Neural progenitor cell (in vitro differentiated cells): ENCODE data around the gene IREB2. TPM values are rescaled to one million over a fixed set of nuclear protein-coding genes. Genes with fewer than 3 reads are reported as not detected.

ENCODE experiments used
- DNase-seq: peaks from one replicate; pipeline ENCODE4 v3.0.0-alpha.2; 2016; ENCODE audit warnings: low spot score
- H2AFZ ChIP-seq: fragments of 200-600 bp; sonication (generic); replicated peaks from 2 replicates; pipeline ENCODE4 v1.6.1; 2016; ENCODE audit warnings: antibody characterized with exemption
- H3F3A ChIP-seq: fragments of 200-600 bp; sonication (generic); 2 replicates; pipeline ENCODE4 v1.6.1; 2016; ENCODE audit warnings: antibody characterized with exemption, low read depth
- H3K27ac ChIP-seq: fragments of 200-600 bp; sonication (generic); 2 replicates; pipeline ENCODE4 v1.5.1; 2016; ENCODE audit warnings: mild to moderate bottlenecking
- H3K27me3 ChIP-seq: fragments of 200-600 bp; sonication (generic); 2 replicates; pipeline ENCODE4 v1.6.1; 2016; ENCODE audit warnings: mild to moderate bottlenecking, moderate library complexity
- H3K36me3 ChIP-seq: fragments of 200-600 bp; sonication (generic); 2 replicates; pipeline ENCODE4 v1.5.1; 2016
- H3K4me1 ChIP-seq: fragments of 200-600 bp; sonication (generic); 2 replicates; pipeline ENCODE4 v1.6.1; 2016; ENCODE audit warnings: mixed run types
- H3K4me2 ChIP-seq: fragments of 200-600 bp; sonication (generic); 2 replicates; pipeline ENCODE4 v1.6.1; 2016
- H3K4me3 ChIP-seq: fragments of 200-600 bp; sonication (generic); 2 replicates; pipeline ENCODE4 v1.5.1; 2016
- H3K79me2 ChIP-seq: fragments of 200-600 bp; sonication (generic); 2 replicates; pipeline ENCODE4 v1.6.1; 2016; ENCODE audit warnings: low read depth
- H3K9ac ChIP-seq: fragments of 200-600 bp; sonication (generic); 2 replicates; pipeline ENCODE4 v1.6.1; 2016
- H3K9me3 ChIP-seq: fragments of 200-600 bp; sonication (generic); 2 replicates; pipeline ENCODE4 v1.5.1; 2016; ENCODE audit warnings: low read depth
- H4K20me1 ChIP-seq: fragments of 200-600 bp; sonication (generic); 2 replicates; pipeline ENCODE4 v1.6.1; 2016; ENCODE audit warnings: low read depth
- H3K27ac Mint-ChIP-seq: 3 replicates; pipeline ENCODE4 v1.8.0; 2021; ENCODE audit warnings: mixed read lengths
- H3K27me3 Mint-ChIP-seq: 2 replicates; pipeline ENCODE4 v1.8.0; 2022; ENCODE audit warnings: low read depth, mild to moderate bottlenecking, inconsistent platforms, moderate library complexity, mixed read lengths; ENCODE audit not compliant: insufficient read depth
- H3K36me3 Mint-ChIP-seq: 3 replicates; pipeline ENCODE4 v1.8.0; 2021; ENCODE audit warnings: mixed read lengths
- H3K4me1 Mint-ChIP-seq: 3 replicates; pipeline ENCODE4 v1.8.0; 2021; ENCODE audit warnings: mixed read lengths
- H3K4me3 Mint-ChIP-seq: 3 replicates; pipeline ENCODE4 v1.8.0; 2021; ENCODE audit warnings: mild to moderate bottlenecking, moderate library complexity, mixed read lengths
- H3K9me3 Mint-ChIP-seq: 3 replicates; pipeline ENCODE4 v1.8.0; 2020; ENCODE audit warnings: mixed read lengths
- EZH2 ChIP-seq: fragments of 200-600 bp; sonication (generic); IDR thresholded peaks from 2 replicates; pipeline ENCODE4 v1.6.1; 2017; ENCODE audit warnings: antibody characterized with exemption, mild to moderate bottlenecking, moderate library complexity
- EZH2phosphoT487 ChIP-seq: fragments of 200-600 bp; sonication (generic); IDR thresholded peaks from 2 replicates; pipeline ENCODE4 v1.6.1; 2017; ENCODE audit warnings: antibody characterized with exemption
- total RNA-seq: library from RNA; depleted of rRNA; stranded (reverse); fragments of >200 nt; gene quantifications from 2 replicates; pipeline ENCODE4 v1.2.3, GENCODE V29; 2015; ENCODE audit warnings: low replicate concordance
- TF ChIP-seq, protein P1 (sequence below): fragments of 200-600 bp; sonication (generic); IDR thresholded peaks from 2 replicates; pipeline ENCODE4 v1.5.1; 2017; ENCODE audit warnings: antibody characterized with exemption, mild to moderate bottlenecking

Gene IREB2
- total RNA-seq, 1 donor from 2014 or later = 87.7 TPM

DNA sequence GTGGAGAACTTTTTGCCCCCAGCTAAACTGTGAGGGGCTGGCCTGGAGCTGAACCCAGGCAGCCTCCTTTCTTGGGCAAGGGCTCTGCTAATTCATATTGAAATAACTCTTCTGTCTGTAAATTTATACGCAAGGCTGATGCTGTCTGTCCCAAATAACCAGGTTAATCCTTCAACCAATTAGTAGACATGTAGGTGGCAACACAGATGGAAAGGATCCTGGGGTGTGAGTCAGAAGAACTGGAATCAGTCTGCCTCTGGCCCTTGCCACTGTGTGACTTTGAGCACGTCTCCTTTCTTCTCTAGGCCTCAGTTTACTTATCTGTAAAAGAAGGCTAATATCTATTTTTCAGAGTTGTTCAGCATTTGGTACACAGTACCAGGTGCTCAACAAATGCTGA is 48.3 kb upstream of the IREB2 start:
- no peak overlapping the region for H3K4me3 ChIP-seq
- H3K4me3 Mint-ChIP-seq = no peak overlapping the region
- H3K36me3 ChIP-seq = no peaks in the 10 kb centered on the region
- peak overlapping the region; percentile 55 for H3K27ac Mint-ChIP-seq
- H3K4me1 Mint-ChIP-seq = peaks cover 34% of the 10 kb centered on the region
- no peaks in the 10 kb centered on the region for H3K79me2 ChIP-seq
- H3K9ac ChIP-seq = no peak overlapping the region
- H3K27me3 ChIP-seq = no peaks in the 10 kb centered on the region
- TF ChIP-seq EZH2 (no peak), EZH2phosphoT487 (no peak)
- TF ChIP-seq, protein P1, sequence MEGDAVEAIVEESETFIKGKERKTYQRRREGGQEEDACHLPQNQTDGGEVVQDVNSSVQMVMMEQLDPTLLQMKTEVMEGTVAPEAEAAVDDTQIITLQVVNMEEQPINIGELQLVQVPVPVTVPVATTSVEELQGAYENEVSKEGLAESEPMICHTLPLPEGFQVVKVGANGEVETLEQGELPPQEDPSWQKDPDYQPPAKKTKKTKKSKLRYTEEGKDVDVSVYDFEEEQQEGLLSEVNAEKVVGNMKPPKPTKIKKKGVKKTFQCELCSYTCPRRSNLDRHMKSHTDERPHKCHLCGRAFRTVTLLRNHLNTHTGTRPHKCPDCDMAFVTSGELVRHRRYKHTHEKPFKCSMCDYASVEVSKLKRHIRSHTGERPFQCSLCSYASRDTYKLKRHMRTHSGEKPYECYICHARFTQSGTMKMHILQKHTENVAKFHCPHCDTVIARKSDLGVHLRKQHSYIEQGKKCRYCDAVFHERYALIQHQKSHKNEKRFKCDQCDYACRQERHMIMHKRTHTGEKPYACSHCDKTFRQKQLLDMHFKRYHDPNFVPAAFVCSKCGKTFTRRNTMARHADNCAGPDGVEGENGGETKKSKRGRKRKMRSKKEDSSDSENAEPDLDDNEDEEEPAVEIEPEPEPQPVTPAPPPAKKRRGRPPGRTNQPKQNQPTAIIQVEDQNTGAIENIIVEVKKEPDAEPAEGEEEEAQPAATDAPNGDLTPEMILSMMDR = no peak
- H3K27ac ChIP-seq = no peak overlapping the region
- DNase-seq = no peak
- H3K4me2 ChIP-seq = no peak overlapping the region
- peaks cover 14% of the 10 kb centered on the region for H3K27me3 Mint-ChIP-seq
- peaks cover 26% of the 10 kb centered on the region for H3F3A ChIP-seq
- peak overlapping the region; percentile 73 for H2AFZ ChIP-seq
- H4K20me1 ChIP-seq = no peaks in the 10 kb centered on the region
- H3K4me1 ChIP-seq = peaks cover 38% of the 10 kb centered on the region
- no peaks in the 10 kb centered on the region for H3K9me3 ChIP-seq
- no peaks in the 10 kb centered on the region for H3K9me3 Mint-ChIP-seq
- no peaks in the 10 kb centered on the region for H3K36me3 Mint-ChIP-seq

DNA sequence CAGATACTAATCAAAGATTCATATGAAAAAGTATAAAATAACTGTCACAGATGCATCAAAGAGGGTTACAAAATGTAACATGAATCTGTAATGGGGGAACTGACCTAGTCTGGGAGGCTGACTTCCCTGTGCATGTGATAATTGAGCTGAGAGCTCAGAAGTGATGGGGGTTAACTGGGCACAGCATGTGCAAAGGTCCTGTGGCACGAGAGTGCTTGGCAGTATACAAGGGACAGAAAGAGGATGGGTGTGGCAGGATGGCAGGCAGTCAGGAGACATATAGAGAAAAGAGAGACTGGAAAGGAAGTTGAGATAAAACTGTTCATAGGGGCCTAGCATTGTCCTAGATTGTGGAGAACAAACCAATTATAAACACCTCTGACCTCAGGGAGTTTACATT is 47.8 kb upstream of the IREB2 start:
- Mint-ChIP-seq H3K9me3 (no peaks in the 10 kb centered on the region), H3K4me1 (peaks cover 39% of the 10 kb centered on the region), H3K27ac (no peak overlapping the region), H3K27me3 (peaks cover 14% of the 10 kb centered on the region), H3K4me3 (no peak overlapping the region), H3K36me3 (no peaks in the 10 kb centered on the region)
- Histone ChIP-seq H3F3A (peaks cover 29% of the 10 kb centered on the region), H3K27me3 (no peaks in the 10 kb centered on the region), H3K27ac (no peak overlapping the region), H3K36me3 (no peaks in the 10 kb centered on the region), H4K20me1 (no peaks in the 10 kb centered on the region), H3K4me2 (no peak overlapping the region), H3K4me3 (no peak overlapping the region), H3K4me1 (peaks cover 39% of the 10 kb centered on the region), H2AFZ (no peak overlapping the region), H3K9ac (no peak overlapping the region), H3K9me3 (no peaks in the 10 kb centered on the region), H3K79me2 (no peaks in the 10 kb centered on the region)
- TF ChIP-seq EZH2 = no peak
- no peak for TF ChIP-seq EZH2phosphoT487
- TF ChIP-seq, protein P1 = no peak
- no peak for DNase-seq

DNA sequence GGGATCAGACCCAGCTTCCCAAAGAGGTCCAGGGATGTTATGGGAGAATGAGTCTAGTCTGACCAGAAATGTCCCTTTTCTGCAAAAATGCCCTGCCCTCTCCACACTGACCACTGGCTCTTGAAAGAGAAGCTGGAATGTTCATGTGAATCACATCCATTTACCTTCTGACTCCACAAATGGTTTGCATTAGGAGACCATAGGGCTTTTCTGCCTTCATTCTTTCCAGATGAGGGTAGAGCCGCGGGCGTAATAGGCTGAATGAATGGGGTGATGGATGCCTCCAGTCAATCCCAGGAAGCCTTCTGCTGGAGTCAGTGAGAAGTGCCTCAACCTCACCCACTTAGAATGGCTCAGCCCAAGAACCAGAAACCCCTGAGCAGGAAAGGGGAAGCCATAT is 47.2 kb upstream of the IREB2 start:
- TF ChIP-seq, protein P1 = no peak
- no peak for TF ChIP-seq EZH2phosphoT487
- no peak for TF ChIP-seq EZH2
- no peaks in the 10 kb centered on the region for H4K20me1 ChIP-seq
- no peaks in the 10 kb centered on the region for H3K27me3 ChIP-seq
- H3K27ac Mint-ChIP-seq = no peak overlapping the region
- no peaks in the 10 kb centered on the region for H3K36me3 ChIP-seq
- H3K4me3 ChIP-seq = no peak overlapping the region
- DNase-seq = no peak
- no peaks in the 10 kb centered on the region for H3K9me3 Mint-ChIP-seq
- no peak overlapping the region for H3K4me2 ChIP-seq
- peaks cover 45% of the 10 kb centered on the region for H3K4me1 Mint-ChIP-seq
- H3K9me3 ChIP-seq = no peaks in the 10 kb centered on the region
- H3K27ac ChIP-seq = no peak overlapping the region
- no peak overlapping the region for H3K4me3 Mint-ChIP-seq
- H3K36me3 Mint-ChIP-seq = no peaks in the 10 kb centered on the region
- H3F3A ChIP-seq = peaks cover 35% of the 10 kb centered on the region
- no peaks in the 10 kb centered on the region for H3K79me2 ChIP-seq
- peaks cover 14% of the 10 kb centered on the region for H3K27me3 Mint-ChIP-seq
- H3K9ac ChIP-seq = no peak overlapping the region
- peaks cover 41% of the 10 kb centered on the region for H3K4me1 ChIP-seq
- H2AFZ ChIP-seq = no peak overlapping the region
